GM21717 (cell line): ENCODE results near the gene TMPRSS9.

Experiments
- ATAC-seq: cut with Tn5 transposase; IDR thresholded peaks from one replicate; pipeline ENCODE4 v1.9.1; 2021; ENCODE audit warnings: mild to moderate bottlenecking, moderate library complexity; ENCODE audit not compliant: unreplicated experiment

Gene TMPRSS9

GRCh38 chr19:2358548-2359173, 1.4 kb upstream of the TMPRSS9 start:
- no peak for ATAC-seq

- ATAC-seq = no peak
Observed at GRCh38 chr19:2360833-2361232, 768 bp downstream of the TMPRSS9 start.

GRCh38 chr19:2361246-2362045, 1.4 kb downstream of the TMPRSS9 start:
- no peak for ATAC-seq

- no peak for ATAC-seq
Observed at GRCh38 chr19:2362046-2362969, 2.2 kb downstream of the TMPRSS9 start.

GRCh38 chr19:2362970-2363300, 2.9 kb downstream of the TMPRSS9 start:
- no peak for ATAC-seq

GRCh38 chr19:2363419-2363818, 3.4 kb downstream of the TMPRSS9 start:
- ATAC-seq = no peak

- ATAC-seq = no peak
Observed at GRCh38 chr19:2365201-2365970, 5.3 kb downstream of the TMPRSS9 start.

- ATAC-seq = no peak
Observed at GRCh38 chr19:2371656-2372055, 11.6 kb downstream of the TMPRSS9 start.

- no peak for ATAC-seq
Observed at GRCh38 chr19:2372076-2372612, 12.1 kb downstream of the TMPRSS9 start.

GRCh38 chr19:2374808-2375207, 14.7 kb downstream of the TMPRSS9 start:
- ATAC-seq = no peak

- no peak for ATAC-seq
Observed at GRCh38 chr19:2375353-2376121, 15.5 kb downstream of the TMPRSS9 start.

GRCh38 chr19:2376784-2377519, 16.9 kb downstream of the TMPRSS9 start:
- ATAC-seq = no peak

GRCh38 chr19:2380567-2380966, 20.5 kb downstream of the TMPRSS9 start:
- ATAC-seq = no peak

GRCh38 chr19:2381148-2381820, 21.2 kb downstream of the TMPRSS9 start:
- ATAC-seq = no peak

- ATAC-seq = no peak
Observed at GRCh38 chr19:2382530-2383222, 22.6 kb downstream of the TMPRSS9 start.

GRCh38 chr19:2385053-2385721, 25.1 kb downstream of the TMPRSS9 start:
- no peak for ATAC-seq
